ENCODE results near the gene CHRNA10. TPM values are rescaled to one million over a fixed set of nuclear protein-coding genes. Genes with fewer than 3 reads are reported as not detected.

CHRNA10 gene
- total RNA-seq, 1 experiment from 2014 or later: 2.1 TPM

DNA sequence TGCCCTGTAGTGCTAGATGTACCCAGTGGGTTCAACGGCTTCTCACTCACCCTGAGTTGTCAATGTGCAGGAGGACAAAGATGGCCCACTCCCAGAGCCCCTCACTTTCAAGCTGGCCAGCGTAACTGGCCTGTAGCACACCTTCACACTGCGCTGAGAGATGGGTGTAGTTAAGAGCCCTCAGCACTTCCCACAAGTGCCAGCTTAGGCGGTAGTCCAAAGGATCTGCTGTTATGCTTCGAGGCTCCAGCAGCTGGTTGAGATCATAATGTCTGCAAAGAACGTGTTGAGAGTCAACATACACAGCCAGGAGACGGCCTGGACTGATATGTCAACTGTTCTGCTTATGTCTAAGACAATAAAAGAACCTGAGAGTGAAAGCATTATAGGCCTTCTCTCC is 14.7 kb upstream of the CHRNA10 start:
- H3K4me3 ChIP-seq (ENCODE audit: low read depth, low read length, poor library complexity, severe bottlenecking): no peak overlapping the region
- BruUV-seq (replicated peaks): no TSS peak
- CTCF ChIA-PET: no interaction called here
- H3K9me3 ChIP-seq (ENCODE audit: low read depth, low read length, poor library complexity, severe bottlenecking): no peaks in the 10 kb centered on the region
- peaks cover 69% of the 10 kb centered on the region for H3K36me3 ChIP-seq (ENCODE audit: insufficient read depth, low read length, poor library complexity, severe bottlenecking)
- POLR2A ChIA-PET (ENCODE audit: low non-redundant PET): no interaction called here
- DNase-seq (ENCODE audit: low spot score): no peak
- intact Hi-C loops (cut with micrococcal nuclease; ENCODE audit: unreplicated experiment): no loop called here
- H3K4me1 ChIP-seq (ENCODE audit: insufficient read depth, low read length, poor library complexity, severe bottlenecking): no peaks in the 10 kb centered on the region
- TF ChIP-seq, protein P1, sequence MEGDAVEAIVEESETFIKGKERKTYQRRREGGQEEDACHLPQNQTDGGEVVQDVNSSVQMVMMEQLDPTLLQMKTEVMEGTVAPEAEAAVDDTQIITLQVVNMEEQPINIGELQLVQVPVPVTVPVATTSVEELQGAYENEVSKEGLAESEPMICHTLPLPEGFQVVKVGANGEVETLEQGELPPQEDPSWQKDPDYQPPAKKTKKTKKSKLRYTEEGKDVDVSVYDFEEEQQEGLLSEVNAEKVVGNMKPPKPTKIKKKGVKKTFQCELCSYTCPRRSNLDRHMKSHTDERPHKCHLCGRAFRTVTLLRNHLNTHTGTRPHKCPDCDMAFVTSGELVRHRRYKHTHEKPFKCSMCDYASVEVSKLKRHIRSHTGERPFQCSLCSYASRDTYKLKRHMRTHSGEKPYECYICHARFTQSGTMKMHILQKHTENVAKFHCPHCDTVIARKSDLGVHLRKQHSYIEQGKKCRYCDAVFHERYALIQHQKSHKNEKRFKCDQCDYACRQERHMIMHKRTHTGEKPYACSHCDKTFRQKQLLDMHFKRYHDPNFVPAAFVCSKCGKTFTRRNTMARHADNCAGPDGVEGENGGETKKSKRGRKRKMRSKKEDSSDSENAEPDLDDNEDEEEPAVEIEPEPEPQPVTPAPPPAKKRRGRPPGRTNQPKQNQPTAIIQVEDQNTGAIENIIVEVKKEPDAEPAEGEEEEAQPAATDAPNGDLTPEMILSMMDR (conservative IDR thresholded peaks at IDR 0.05; ENCODE audit: low read depth, low read length): no peak
- no peak for TF ChIP-seq EZH2 (IDR thresholded peaks at IDR 0.05; ENCODE audit: borderline replicate concordance, low read depth, low read length, poor library complexity, severe bottlenecking)
- H3K27ac ChIP-seq (ENCODE audit: low read depth, low read length, poor library complexity, severe bottlenecking): no peak overlapping the region
- no peaks in the 10 kb centered on the region for H3K27me3 ChIP-seq (replicated peaks; ENCODE audit: insufficient read depth, low read depth, low read length, poor library complexity)

DNA sequence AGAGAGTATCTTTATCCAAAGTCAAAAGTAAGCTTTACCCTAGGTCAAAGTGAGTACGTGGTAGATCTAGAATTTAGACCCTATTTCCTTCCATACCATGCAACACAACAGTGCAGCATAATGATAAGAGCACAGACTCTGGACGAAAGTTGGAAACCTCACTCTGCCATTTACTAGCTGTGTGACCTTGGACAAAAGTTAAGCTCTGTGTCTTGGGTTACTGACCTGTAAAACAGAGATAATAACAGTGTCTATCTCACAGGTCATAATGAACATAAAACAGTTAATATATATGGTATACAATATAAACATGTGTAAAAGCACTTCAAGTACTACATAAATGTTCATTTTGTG is 13.6 kb upstream of the CHRNA10 start:
- no peak for DNase-seq (ENCODE audit: low spot score)
- H3K27me3 ChIP-seq (replicated peaks; ENCODE audit: insufficient read depth, low read depth, low read length, poor library complexity): no peaks in the 10 kb centered on the region
- no peak overlapping the region for H3K27ac ChIP-seq (ENCODE audit: low read depth, low read length, poor library complexity, severe bottlenecking)
- no peaks in the 10 kb centered on the region for H3K9me3 ChIP-seq (ENCODE audit: low read depth, low read length, poor library complexity, severe bottlenecking)
- POLR2A ChIA-PET (ENCODE audit: low non-redundant PET): interaction anchor here (0.6 kb wide), 1 partner anchor 728 kb away, joined by 3 read pairs; no protein-coding TSS in a partner anchor
- BruUV-seq (replicated peaks): no TSS peak
- intact Hi-C loops (cut with micrococcal nuclease; ENCODE audit: unreplicated experiment): no loop called here
- H3K4me1 ChIP-seq (ENCODE audit: insufficient read depth, low read length, poor library complexity, severe bottlenecking): no peaks in the 10 kb centered on the region
- TF ChIP-seq EZH2 (IDR thresholded peaks at IDR 0.05; ENCODE audit: borderline replicate concordance, low read depth, low read length, poor library complexity, severe bottlenecking): no peak
- TF ChIP-seq, protein P1 (conservative IDR thresholded peaks at IDR 0.05; ENCODE audit: low read depth, low read length): no peak
- peaks cover 70% of the 10 kb centered on the region for H3K36me3 ChIP-seq (ENCODE audit: insufficient read depth, low read length, poor library complexity, severe bottlenecking)
- CTCF ChIA-PET: no interaction called here
- no peak overlapping the region for H3K4me3 ChIP-seq (ENCODE audit: low read depth, low read length, poor library complexity, severe bottlenecking)

GRCh38 chr11:3684129-3684818 is 13.1 kb upstream of the CHRNA10 start:
- Histone ChIP-seq H3K36me3 (ENCODE audit: insufficient read depth, low read length, poor library complexity, severe bottlenecking) (peaks cover 71% of the 10 kb centered on the region), H3K27me3 (replicated peaks; ENCODE audit: insufficient read depth, low read depth, low read length, poor library complexity) (no peaks in the 10 kb centered on the region), H3K4me1 (ENCODE audit: insufficient read depth, low read length, poor library complexity, severe bottlenecking) (no peaks in the 10 kb centered on the region), H3K9me3 (ENCODE audit: low read depth, low read length, poor library complexity, severe bottlenecking) (no peaks in the 10 kb centered on the region), H3K4me3 (ENCODE audit: low read depth, low read length, poor library complexity, severe bottlenecking) (no peak overlapping the region), H3K27ac (ENCODE audit: low read depth, low read length, poor library complexity, severe bottlenecking) (no peak overlapping the region)
- intact Hi-C loops (cut with micrococcal nuclease; ENCODE audit: unreplicated experiment): no loop called here
- no peak for DNase-seq (ENCODE audit: low spot score)
- BruUV-seq (replicated peaks): no TSS peak
- ChIA-PET POLR2A (ENCODE audit: low non-redundant PET) (interaction anchor here (0.6 kb wide), 1 partner anchor 727 kb away, joined by 3 read pairs; no protein-coding TSS in a partner anchor), CTCF (no interaction called here)
- TF ChIP-seq EZH2 (IDR thresholded peaks at IDR 0.05; ENCODE audit: borderline replicate concordance, low read depth, low read length, poor library complexity, severe bottlenecking): no peak
- TF ChIP-seq, protein P1 (conservative IDR thresholded peaks at IDR 0.05; ENCODE audit: low read depth, low read length): no peak
